Osteocyte (in vitro differentiated cells): ENCODE data around the gene SLF1. TPM values are rescaled to one million over a fixed set of nuclear protein-coding genes. Genes with fewer than 3 reads are reported as not detected.

Experiments
- DNase-seq: peaks from one replicate; pipeline ENCODE4 v3.0.0; 2021; ENCODE audit warnings: mixed read lengths; ENCODE audit not compliant: unreplicated experiment; ENCODE audit errors: extremely low spot score
- H3K27ac Mint-ChIP-seq: one replicate; pipeline ENCODE4 v1.8.0; 2021; ENCODE audit warnings: mild to moderate bottlenecking, mixed read lengths; ENCODE audit not compliant: unreplicated experiment
- H3K27me3 Mint-ChIP-seq: one replicate; pipeline ENCODE4 v1.8.0; 2021; ENCODE audit warnings: mixed read lengths; ENCODE audit not compliant: unreplicated experiment
- H3K36me3 Mint-ChIP-seq: one replicate; pipeline ENCODE4 v1.8.0; 2021; ENCODE audit warnings: mixed read lengths; ENCODE audit not compliant: unreplicated experiment
- H3K4me1 Mint-ChIP-seq: one replicate; pipeline ENCODE4 v1.8.0; 2021; ENCODE audit warnings: mixed read lengths; ENCODE audit not compliant: unreplicated experiment
- H3K4me3 Mint-ChIP-seq: one replicate; pipeline ENCODE4 v1.8.0; 2021; ENCODE audit warnings: mild to moderate bottlenecking, moderate library complexity, mixed read lengths; ENCODE audit not compliant: unreplicated experiment
- H3K9me3 Mint-ChIP-seq: one replicate; pipeline ENCODE4 v1.8.0; 2021; ENCODE audit warnings: mixed read lengths; ENCODE audit not compliant: unreplicated experiment
- total RNA-seq: library from RNA; stranded (reverse); gene quantifications from 2 replicates; pipeline ENCODE4 v1.2.1, GENCODE V29; 2021
- TF ChIP-seq, protein P1 (sequence below): fragments of 200-600 bp; sonication (generic); IDR thresholded peaks from 2 replicates; pipeline ENCODE4 v1.5.0; 2021; ENCODE audit warnings: antibody characterized with exemption, mild to moderate bottlenecking, moderate library complexity

Gene SLF1
- total RNA-seq, 1 donor from 2014 or later, result 4.6 TPM

DNA sequence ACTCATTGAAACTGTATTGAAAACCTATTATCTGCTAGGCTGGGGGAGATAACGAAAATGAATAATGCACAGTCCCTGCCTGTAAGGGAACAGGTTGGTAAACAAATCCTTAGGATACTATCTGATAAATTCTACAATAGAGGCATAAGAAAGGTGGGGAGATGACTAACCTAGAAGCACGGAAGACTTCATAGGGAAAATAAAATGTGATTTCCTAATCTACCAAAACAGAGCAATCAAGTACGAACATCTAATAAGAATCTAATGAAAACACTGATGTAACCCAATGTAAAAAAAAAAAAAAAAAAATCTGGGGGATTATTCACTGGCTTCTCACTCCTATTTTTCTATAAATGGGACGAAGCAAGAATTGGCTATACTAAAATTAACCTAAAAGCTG is 124.4 kb downstream of the SLF1 start:
- TF ChIP-seq, protein P1, sequence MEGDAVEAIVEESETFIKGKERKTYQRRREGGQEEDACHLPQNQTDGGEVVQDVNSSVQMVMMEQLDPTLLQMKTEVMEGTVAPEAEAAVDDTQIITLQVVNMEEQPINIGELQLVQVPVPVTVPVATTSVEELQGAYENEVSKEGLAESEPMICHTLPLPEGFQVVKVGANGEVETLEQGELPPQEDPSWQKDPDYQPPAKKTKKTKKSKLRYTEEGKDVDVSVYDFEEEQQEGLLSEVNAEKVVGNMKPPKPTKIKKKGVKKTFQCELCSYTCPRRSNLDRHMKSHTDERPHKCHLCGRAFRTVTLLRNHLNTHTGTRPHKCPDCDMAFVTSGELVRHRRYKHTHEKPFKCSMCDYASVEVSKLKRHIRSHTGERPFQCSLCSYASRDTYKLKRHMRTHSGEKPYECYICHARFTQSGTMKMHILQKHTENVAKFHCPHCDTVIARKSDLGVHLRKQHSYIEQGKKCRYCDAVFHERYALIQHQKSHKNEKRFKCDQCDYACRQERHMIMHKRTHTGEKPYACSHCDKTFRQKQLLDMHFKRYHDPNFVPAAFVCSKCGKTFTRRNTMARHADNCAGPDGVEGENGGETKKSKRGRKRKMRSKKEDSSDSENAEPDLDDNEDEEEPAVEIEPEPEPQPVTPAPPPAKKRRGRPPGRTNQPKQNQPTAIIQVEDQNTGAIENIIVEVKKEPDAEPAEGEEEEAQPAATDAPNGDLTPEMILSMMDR, result no peak
- Mint-ChIP-seq H3K27me3 (peaks cover 7% of the 10 kb centered on the region), H3K9me3 (no peaks in the 10 kb centered on the region), H3K4me1 (no peaks in the 10 kb centered on the region), H3K4me3 (no peak overlapping the region), H3K36me3 (no peaks in the 10 kb centered on the region), H3K27ac (no peak overlapping the region)
- no peak for DNase-seq

DNA sequence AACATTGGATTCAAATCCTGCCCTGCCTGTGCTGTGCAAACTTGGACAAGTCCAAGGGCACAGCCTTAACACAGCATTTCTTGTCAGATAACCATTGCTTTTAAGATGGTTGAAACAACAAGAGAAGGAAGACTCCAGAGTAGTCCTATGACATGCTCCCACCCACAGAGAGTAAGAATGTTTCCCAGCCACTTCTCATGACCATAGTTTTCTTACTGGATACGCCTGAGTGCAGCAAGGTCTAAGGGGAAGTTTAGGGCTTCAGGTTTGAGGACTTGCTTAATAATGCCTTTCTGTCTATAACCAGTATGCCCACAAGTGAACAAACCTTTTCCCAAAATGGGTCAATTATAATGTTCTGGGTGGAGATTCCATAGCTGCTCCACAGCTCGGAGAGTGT is 126.4 kb downstream of the SLF1 start:
- Mint-ChIP-seq H3K27ac (no peak overlapping the region), H3K4me1 (no peaks in the 10 kb centered on the region)
- no peak for DNase-seq

DNA sequence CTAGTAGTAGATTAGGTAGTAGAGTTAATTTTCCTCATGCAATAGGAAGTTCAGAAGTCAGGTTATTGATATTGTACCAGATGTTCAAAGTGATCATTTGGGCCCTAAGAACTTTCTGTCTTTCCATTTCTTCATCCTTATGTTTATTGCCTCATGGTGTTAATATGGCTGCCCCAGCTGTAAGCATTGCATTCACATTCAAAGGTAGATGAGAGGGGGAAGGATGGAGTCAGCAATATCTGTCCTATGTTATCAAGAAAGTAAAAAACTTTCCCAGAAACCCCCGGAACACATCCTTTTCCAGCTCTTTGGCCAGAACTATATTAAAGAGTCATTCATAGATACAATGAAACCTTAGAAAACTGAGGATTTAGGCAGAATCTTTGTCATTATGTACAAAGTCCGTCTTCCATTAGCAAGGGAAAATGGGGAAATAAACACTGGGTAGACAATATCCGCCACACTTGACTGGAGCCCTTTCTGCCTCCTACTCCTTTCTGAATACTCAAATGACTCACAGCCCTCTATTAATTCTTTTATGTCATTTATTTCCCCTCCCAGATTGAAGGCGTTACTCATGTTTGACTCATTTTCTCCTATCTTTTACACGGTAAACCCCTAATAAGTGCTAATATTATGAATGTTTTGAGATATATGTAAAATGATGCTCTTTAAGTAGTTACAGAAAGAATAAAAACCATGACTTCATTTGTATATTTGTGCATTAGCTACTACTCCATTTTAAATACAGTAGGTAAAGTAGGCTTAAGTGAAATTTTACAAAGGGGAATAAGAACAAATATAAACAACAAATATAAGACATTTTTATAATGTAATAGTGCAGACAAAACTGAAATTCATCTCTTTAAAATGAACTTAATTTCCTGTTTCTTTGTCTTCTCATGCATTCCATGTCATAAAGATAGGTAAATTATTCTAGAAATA is 127.6 kb downstream of the SLF1 start:
- no peak overlapping the region for H3K27ac Mint-ChIP-seq
- no peaks in the 10 kb centered on the region for H3K36me3 Mint-ChIP-seq
- TF ChIP-seq, protein P1, result no peak
- H3K27me3 Mint-ChIP-seq, result peaks cover 4% of the 10 kb centered on the region
- H3K9me3 Mint-ChIP-seq, result no peaks in the 10 kb centered on the region
- no peaks in the 10 kb centered on the region for H3K4me1 Mint-ChIP-seq
- no peak overlapping the region for H3K4me3 Mint-ChIP-seq
- no peak for DNase-seq

More for the DNA sequence above, 126.4 kb downstream of the SLF1 start:
- Mint-ChIP-seq H3K9me3 (no peaks in the 10 kb centered on the region), H3K27me3 (peaks cover 7% of the 10 kb centered on the region), H3K4me3 (no peak overlapping the region), H3K36me3 (no peaks in the 10 kb centered on the region)
- TF ChIP-seq, protein P1, result no peak

DNA sequence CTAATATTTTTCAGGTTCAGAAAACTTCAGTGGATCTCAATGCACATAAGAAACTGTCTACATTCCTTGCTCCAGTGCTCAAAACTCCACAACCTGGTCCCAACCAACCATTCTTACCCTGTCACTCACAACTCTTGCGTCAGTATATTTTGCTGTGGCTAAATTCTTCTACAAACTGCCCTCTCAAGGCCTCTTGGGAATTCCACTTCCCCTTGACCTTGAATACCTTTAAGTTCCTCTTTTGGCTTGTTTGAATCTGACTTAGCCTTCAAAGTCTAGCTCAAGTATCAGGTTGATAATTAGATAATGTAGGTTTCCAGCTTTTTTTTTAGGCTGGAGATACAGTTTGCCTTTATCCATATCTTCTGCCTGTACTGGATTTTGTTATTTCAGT is 128.3 kb downstream of the SLF1 start:
- H3K36me3 Mint-ChIP-seq, result no peaks in the 10 kb centered on the region
- TF ChIP-seq, protein P1, result no peak
- no peaks in the 10 kb centered on the region for H3K9me3 Mint-ChIP-seq
- H3K4me3 Mint-ChIP-seq, result no peak overlapping the region
- no peaks in the 10 kb centered on the region for H3K4me1 Mint-ChIP-seq
- DNase-seq, result no peak
- no peak overlapping the region for H3K27ac Mint-ChIP-seq
- H3K27me3 Mint-ChIP-seq, result peaks cover 6% of the 10 kb centered on the region

Other genes with a start within 250 kb of the SLF1 start
- 5.0 and 5.6 TPM in 2 replicates for gene KIAA0825, start 65 bp upstream of the SLF1 start, total RNA-seq